ENCODE results near the gene CCDC88C. TPM values are rescaled to one million over a fixed set of nuclear protein-coding genes. Genes with fewer than 3 reads are reported as not detected.
A peak's percentile ranks its signal among the peaks of the same experiment; 100 is the strongest.

The CCDC88C gene
- total RNA-seq, 1 donor from 2014 or later = 48.2 TPM

DNA sequence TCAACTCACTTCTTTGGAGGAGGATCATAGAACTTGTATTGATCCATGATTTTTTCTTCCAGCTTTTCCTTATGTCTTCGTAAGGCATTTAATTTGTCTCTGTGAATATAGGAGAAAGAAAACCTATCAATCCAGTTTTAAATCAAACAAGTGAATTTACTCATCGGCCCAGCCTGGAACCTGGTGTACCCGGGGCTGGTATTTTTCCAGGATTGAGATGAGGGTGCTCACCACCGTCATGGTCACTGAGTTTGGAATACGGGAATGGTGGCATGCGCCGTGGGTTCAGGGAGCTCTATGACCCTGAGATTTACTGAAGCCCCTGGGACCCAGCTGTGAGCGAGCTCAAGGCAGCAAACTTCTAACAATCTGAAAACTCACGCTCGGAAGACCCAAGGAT lies 126.6 kb downstream of the CCDC88C start:
- no peaks in the 10 kb centered on the region for H3K9me3 Mint-ChIP-seq (ENCODE audit: unreplicated experiment)
- peaks cover 7% of the 10 kb centered on the region for H3K27me3 Mint-ChIP-seq (ENCODE audit: unreplicated experiment)
- H3K4me1 Mint-ChIP-seq (ENCODE audit: unreplicated experiment) = no peaks in the 10 kb centered on the region
- TF ChIP-seq, protein P1, sequence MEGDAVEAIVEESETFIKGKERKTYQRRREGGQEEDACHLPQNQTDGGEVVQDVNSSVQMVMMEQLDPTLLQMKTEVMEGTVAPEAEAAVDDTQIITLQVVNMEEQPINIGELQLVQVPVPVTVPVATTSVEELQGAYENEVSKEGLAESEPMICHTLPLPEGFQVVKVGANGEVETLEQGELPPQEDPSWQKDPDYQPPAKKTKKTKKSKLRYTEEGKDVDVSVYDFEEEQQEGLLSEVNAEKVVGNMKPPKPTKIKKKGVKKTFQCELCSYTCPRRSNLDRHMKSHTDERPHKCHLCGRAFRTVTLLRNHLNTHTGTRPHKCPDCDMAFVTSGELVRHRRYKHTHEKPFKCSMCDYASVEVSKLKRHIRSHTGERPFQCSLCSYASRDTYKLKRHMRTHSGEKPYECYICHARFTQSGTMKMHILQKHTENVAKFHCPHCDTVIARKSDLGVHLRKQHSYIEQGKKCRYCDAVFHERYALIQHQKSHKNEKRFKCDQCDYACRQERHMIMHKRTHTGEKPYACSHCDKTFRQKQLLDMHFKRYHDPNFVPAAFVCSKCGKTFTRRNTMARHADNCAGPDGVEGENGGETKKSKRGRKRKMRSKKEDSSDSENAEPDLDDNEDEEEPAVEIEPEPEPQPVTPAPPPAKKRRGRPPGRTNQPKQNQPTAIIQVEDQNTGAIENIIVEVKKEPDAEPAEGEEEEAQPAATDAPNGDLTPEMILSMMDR (IDR thresholded peaks at IDR 0.05; ENCODE audit: unreplicated experiment) = no peak
- H3K36me3 Mint-ChIP-seq (ENCODE audit: low read depth, unreplicated experiment) = peaks cover 48% of the 10 kb centered on the region
- no peak overlapping the region for H3K4me3 Mint-ChIP-seq (ENCODE audit: unreplicated experiment)
- DNase-seq (ENCODE audit: low spot score) = no peak
- H3K27ac Mint-ChIP-seq (ENCODE audit: unreplicated experiment) = no peak overlapping the region

- peak overlapping the region; percentile 30 for H3K27ac Mint-ChIP-seq (ENCODE audit: unreplicated experiment)
- H3K27me3 Mint-ChIP-seq (ENCODE audit: unreplicated experiment) = peaks cover 6% of the 10 kb centered on the region
- H3K9me3 Mint-ChIP-seq (ENCODE audit: unreplicated experiment) = no peaks in the 10 kb centered on the region
- DNase-seq (ENCODE audit: low spot score) = no peak
- TF ChIP-seq, protein P1 (IDR thresholded peaks at IDR 0.05; ENCODE audit: unreplicated experiment) = no peak
- H3K36me3 Mint-ChIP-seq (ENCODE audit: low read depth, unreplicated experiment) = peaks cover 43% of the 10 kb centered on the region
- no peaks in the 10 kb centered on the region for H3K4me1 Mint-ChIP-seq (ENCODE audit: unreplicated experiment)
- H3K4me3 Mint-ChIP-seq (ENCODE audit: unreplicated experiment) = no peak overlapping the region
These were observed 128.2 kb downstream of the CCDC88C start for GRCh38 chr14:91289464-91289863.

GRCh38 chr14:91288876-91289275 lies 128.7 kb downstream of the CCDC88C start:
- DNase-seq (ENCODE audit: low spot score) = no peak
- Mint-ChIP-seq H3K27ac (ENCODE audit: unreplicated experiment) (no peak overlapping the region), H3K4me1 (ENCODE audit: unreplicated experiment) (peaks cover 3% of the 10 kb centered on the region), H3K36me3 (ENCODE audit: low read depth, unreplicated experiment) (peaks cover 43% of the 10 kb centered on the region), H3K27me3 (ENCODE audit: unreplicated experiment) (peaks cover 6% of the 10 kb centered on the region), H3K9me3 (ENCODE audit: unreplicated experiment) (no peaks in the 10 kb centered on the region), H3K4me3 (ENCODE audit: unreplicated experiment) (no peak overlapping the region)
- TF ChIP-seq, protein P1 (IDR thresholded peaks at IDR 0.05; ENCODE audit: unreplicated experiment) = no peak

GRCh38 chr14:91286530-91286937 lies 131.1 kb downstream of the CCDC88C start:
- Mint-ChIP-seq H3K27ac (ENCODE audit: unreplicated experiment) (no peak overlapping the region), H3K4me1 (ENCODE audit: unreplicated experiment) (peaks cover 4% of the 10 kb centered on the region), H3K4me3 (ENCODE audit: unreplicated experiment) (no peak overlapping the region), H3K9me3 (ENCODE audit: unreplicated experiment) (no peaks in the 10 kb centered on the region), H3K36me3 (ENCODE audit: low read depth, unreplicated experiment) (peaks cover 35% of the 10 kb centered on the region), H3K27me3 (ENCODE audit: unreplicated experiment) (peaks cover 1% of the 10 kb centered on the region)
- TF ChIP-seq, protein P1 (IDR thresholded peaks at IDR 0.05; ENCODE audit: unreplicated experiment) = peak; percentile 95
- DNase-seq (ENCODE audit: low spot score) = peak; percentile 80

GRCh38 chr14:91284791-91285548 lies 132.7 kb downstream of the CCDC88C start:
- peaks cover 5% of the 10 kb centered on the region for H3K4me1 Mint-ChIP-seq (ENCODE audit: unreplicated experiment)
- H3K36me3 Mint-ChIP-seq (ENCODE audit: low read depth, unreplicated experiment) = peaks cover 23% of the 10 kb centered on the region
- H3K4me3 Mint-ChIP-seq (ENCODE audit: unreplicated experiment) = no peak overlapping the region
- H3K27ac Mint-ChIP-seq (ENCODE audit: unreplicated experiment) = no peak overlapping the region
- H3K9me3 Mint-ChIP-seq (ENCODE audit: unreplicated experiment) = no peaks in the 10 kb centered on the region
- DNase-seq (ENCODE audit: low spot score) = no peak
- TF ChIP-seq, protein P1 (IDR thresholded peaks at IDR 0.05; ENCODE audit: unreplicated experiment) = no peak
- H3K27me3 Mint-ChIP-seq (ENCODE audit: unreplicated experiment) = no peaks in the 10 kb centered on the region

All from endothelial cell (in vitro differentiated cells).